ENCODE data around the gene KCNIP1. TPM values are rescaled to one million over a fixed set of nuclear protein-coding genes. Genes with fewer than 3 reads are reported as not detected.

Gene KCNIP1
- total RNA-seq, 1 donor from 2014 or later = 12.6 TPM

DNA sequence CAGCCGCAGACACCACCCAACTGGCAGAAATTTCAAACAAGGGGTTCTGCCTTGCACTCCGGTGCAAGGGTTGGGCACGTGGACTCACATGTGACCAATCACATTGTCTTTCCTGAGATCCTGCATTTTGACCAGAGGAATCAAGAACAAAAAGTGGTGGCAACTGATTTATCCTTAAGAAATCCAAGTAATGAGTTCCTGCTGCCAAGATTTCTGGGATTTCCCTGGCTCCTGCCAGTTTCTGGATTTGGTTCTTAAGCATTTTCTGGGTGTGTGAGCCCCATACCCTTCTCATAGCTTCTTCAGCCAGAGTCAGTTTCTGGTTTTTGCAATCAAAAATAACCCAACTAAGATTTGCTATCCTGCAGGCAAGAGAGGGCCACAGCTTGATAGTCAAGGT lies 17.4 kb upstream of the KCNIP1 start:
- DNase-seq (ENCODE audit: extremely low spot score, unreplicated experiment) = no peak
- H3K4me1 Mint-ChIP-seq (ENCODE audit: unreplicated experiment) = peaks cover 33% of the 10 kb centered on the region
- H3K27me3 Mint-ChIP-seq (ENCODE audit: unreplicated experiment) = no peaks in the 10 kb centered on the region

DNA sequence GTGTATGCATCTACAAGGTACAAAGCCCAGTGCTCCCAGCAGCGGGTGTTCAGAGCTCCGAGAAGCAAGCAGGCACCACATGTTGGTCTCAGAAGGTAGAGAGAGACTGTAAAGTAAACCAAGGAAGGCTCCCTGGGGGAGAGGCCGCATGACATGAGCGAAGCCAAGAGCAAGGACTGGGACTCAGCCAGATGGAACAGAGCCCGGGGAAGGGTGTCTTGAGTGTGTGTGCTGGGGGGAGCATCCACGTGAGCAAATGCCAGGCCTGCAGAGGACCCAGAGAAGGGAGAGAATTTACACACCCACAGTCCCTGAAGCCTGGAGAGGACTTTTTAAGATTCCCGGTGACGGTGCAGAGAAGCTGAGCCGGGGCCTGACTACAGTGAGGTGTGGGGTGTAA lies 15.2 kb upstream of the KCNIP1 start:
- H3K4me1 Mint-ChIP-seq (ENCODE audit: unreplicated experiment) = peaks cover 42% of the 10 kb centered on the region
- H3K36me3 Mint-ChIP-seq (ENCODE audit: unreplicated experiment) = no peaks in the 10 kb centered on the region
- H3K9me3 Mint-ChIP-seq (ENCODE audit: unreplicated experiment) = no peaks in the 10 kb centered on the region
- DNase-seq (ENCODE audit: extremely low spot score, unreplicated experiment) = no peak
- TF ChIP-seq, protein P1, sequence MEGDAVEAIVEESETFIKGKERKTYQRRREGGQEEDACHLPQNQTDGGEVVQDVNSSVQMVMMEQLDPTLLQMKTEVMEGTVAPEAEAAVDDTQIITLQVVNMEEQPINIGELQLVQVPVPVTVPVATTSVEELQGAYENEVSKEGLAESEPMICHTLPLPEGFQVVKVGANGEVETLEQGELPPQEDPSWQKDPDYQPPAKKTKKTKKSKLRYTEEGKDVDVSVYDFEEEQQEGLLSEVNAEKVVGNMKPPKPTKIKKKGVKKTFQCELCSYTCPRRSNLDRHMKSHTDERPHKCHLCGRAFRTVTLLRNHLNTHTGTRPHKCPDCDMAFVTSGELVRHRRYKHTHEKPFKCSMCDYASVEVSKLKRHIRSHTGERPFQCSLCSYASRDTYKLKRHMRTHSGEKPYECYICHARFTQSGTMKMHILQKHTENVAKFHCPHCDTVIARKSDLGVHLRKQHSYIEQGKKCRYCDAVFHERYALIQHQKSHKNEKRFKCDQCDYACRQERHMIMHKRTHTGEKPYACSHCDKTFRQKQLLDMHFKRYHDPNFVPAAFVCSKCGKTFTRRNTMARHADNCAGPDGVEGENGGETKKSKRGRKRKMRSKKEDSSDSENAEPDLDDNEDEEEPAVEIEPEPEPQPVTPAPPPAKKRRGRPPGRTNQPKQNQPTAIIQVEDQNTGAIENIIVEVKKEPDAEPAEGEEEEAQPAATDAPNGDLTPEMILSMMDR (IDR thresholded peaks at IDR 0.05) = no peak
- no peaks in the 10 kb centered on the region for H3K27me3 Mint-ChIP-seq (ENCODE audit: unreplicated experiment)
- no peak overlapping the region for H3K4me3 Mint-ChIP-seq (ENCODE audit: unreplicated experiment)
- H3K27ac Mint-ChIP-seq (ENCODE audit: unreplicated experiment) = no peak overlapping the region

More for the DNA sequence above, 17.4 kb upstream of the KCNIP1 start:
- TF ChIP-seq, protein P1 (IDR thresholded peaks at IDR 0.05) = no peak
- Mint-ChIP-seq H3K27ac (ENCODE audit: unreplicated experiment) (no peak overlapping the region), H3K4me3 (ENCODE audit: unreplicated experiment) (no peak overlapping the region), H3K9me3 (ENCODE audit: unreplicated experiment) (no peaks in the 10 kb centered on the region), H3K36me3 (ENCODE audit: unreplicated experiment) (no peaks in the 10 kb centered on the region)

DNA sequence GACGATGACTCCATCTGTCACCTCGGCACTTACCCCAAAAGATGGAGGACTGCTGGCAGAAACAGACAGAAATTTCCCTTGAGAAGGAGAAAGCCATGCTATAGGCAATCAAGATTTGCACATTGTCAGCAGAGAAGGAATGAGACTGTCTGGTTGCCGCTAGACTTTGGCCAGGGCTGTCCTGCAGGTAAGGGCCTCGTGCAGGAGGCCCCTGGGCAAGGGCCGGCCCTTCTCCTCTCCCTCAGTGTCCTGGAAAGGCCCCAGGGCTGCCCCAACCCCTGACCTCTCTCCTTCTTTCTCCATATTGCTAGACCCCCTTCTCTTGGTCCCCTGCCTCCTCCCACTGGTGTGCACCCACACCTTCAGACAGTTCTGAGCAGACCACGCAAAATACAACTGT lies 14.6 kb upstream of the KCNIP1 start:
- TF ChIP-seq, protein P1 (IDR thresholded peaks at IDR 0.05) = no peak
- DNase-seq (ENCODE audit: extremely low spot score, unreplicated experiment) = no peak
- Mint-ChIP-seq H3K27me3 (ENCODE audit: unreplicated experiment) (no peaks in the 10 kb centered on the region), H3K4me1 (ENCODE audit: unreplicated experiment) (peaks cover 36% of the 10 kb centered on the region), H3K27ac (ENCODE audit: unreplicated experiment) (no peak overlapping the region), H3K4me3 (ENCODE audit: unreplicated experiment) (no peak overlapping the region), H3K36me3 (ENCODE audit: unreplicated experiment) (no peaks in the 10 kb centered on the region), H3K9me3 (ENCODE audit: unreplicated experiment) (no peaks in the 10 kb centered on the region)

DNA sequence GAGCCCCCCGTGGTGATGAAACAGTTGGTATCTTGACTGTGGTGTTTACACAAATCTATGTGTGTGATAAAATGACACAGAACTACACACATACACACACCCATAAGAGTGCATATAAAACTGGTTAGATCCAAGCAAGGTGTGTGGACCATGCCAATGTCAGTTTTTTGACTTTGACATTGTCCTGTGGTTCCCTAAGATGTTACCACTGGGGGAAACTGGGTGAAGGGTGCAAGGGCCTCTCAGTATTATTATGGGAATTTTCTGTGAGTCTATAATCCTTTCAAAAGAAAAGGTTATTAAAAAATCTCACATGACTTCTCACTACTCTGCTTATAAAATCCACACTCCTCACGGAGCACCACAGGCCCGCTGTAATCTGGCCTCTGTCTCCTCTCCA lies 13.4 kb upstream of the KCNIP1 start:
- Mint-ChIP-seq H3K4me3 (ENCODE audit: unreplicated experiment) (no peak overlapping the region), H3K27me3 (ENCODE audit: unreplicated experiment) (no peaks in the 10 kb centered on the region), H3K9me3 (ENCODE audit: unreplicated experiment) (no peaks in the 10 kb centered on the region), H3K4me1 (ENCODE audit: unreplicated experiment) (peaks cover 28% of the 10 kb centered on the region), H3K36me3 (ENCODE audit: unreplicated experiment) (no peaks in the 10 kb centered on the region), H3K27ac (ENCODE audit: unreplicated experiment) (peak overlapping the region; percentile 73)
- TF ChIP-seq, protein P1 (IDR thresholded peaks at IDR 0.05) = no peak
- no peak for DNase-seq (ENCODE audit: extremely low spot score, unreplicated experiment)

DNA sequence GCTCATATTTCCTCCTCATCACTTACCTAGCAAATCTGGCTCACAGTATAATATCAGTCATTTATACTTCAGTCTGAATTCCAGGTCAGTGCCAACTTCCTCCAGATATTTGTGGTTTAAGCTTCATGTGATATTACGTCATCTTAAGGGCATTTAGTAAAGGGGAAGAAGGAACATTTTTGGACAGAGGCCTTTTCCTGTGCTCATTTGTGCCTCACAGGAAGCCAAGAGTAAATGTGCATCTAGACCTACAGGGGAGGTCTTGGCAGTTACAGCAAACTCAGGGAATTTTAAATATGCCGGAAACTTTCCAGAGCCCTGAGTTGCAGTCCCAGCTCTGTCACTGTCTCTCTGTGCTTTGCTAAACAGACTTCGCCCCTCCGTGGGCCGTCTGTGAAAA lies 12.3 kb upstream of the KCNIP1 start:
- Mint-ChIP-seq H3K27ac (ENCODE audit: unreplicated experiment) (peak overlapping the region; percentile 73), H3K9me3 (ENCODE audit: unreplicated experiment) (no peaks in the 10 kb centered on the region), H3K36me3 (ENCODE audit: unreplicated experiment) (no peaks in the 10 kb centered on the region), H3K4me1 (ENCODE audit: unreplicated experiment) (peaks cover 30% of the 10 kb centered on the region), H3K4me3 (ENCODE audit: unreplicated experiment) (no peak overlapping the region), H3K27me3 (ENCODE audit: unreplicated experiment) (peaks cover 3% of the 10 kb centered on the region)
- TF ChIP-seq, protein P1 (IDR thresholded peaks at IDR 0.05) = no peak
- no peak for DNase-seq (ENCODE audit: extremely low spot score, unreplicated experiment)

All from osteocyte (in vitro differentiated cells).